HG03520 (cell line): ENCODE data around the gene CEP250.
A peak's percentile ranks its signal among the peaks of the same experiment; 100 is the strongest.
"Not testable (repeated sequence)": the region's sequence is repeated elsewhere in the genome, so short reads cannot be mapped to it uniquely, and the experiment has no call there.

Experiments used
- ATAC-seq: cut with Tn5 transposase; IDR thresholded peaks from one replicate; pipeline ENCODE4 v1.9.1; 2021; ENCODE audit warnings: mild to moderate bottlenecking, moderate library complexity; ENCODE audit not compliant: unreplicated experiment

Gene CEP250

DNA sequence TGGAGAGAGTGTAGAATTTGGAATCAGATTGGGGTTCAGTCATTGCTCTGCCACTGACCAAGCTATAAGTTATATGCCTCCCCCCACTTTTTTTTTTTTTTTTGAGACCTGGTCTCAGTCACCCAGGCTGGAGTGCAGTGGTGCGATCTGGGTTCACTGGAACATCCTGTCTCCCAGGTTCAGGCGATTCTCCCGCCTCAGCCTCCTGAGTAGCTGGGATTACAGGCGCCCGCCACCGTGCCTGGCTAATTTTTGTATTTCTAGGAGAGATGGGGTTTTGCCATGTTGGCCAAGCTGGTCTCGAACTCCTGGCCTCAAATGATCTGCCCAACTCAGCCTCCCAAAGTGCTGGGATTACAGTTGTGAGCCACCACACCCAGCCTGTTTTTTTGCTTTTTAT lies 1.3 kb downstream of the CEP250 start:
- ATAC-seq, result not testable (repeated sequence)

DNA sequence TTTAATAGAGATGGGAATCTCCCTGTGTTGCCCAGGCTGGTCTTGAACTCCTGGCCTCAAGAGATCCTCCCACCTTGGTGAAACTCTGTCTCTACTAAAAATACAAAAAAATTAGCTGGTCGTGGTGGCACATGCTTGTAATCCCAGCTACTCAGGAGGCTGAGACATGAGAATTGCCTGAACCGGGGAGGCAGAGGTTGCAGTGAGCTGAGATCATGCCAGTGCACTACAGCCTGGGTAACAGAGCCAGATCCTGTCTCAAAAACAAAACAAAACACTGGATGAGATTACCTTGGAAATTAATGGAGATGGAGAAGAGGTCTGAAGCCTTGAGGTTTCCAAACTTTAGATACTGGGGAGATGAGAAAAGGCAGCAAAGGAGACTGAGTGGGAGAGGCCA lies 2.1 kb downstream of the CEP250 start:
- ATAC-seq, result not testable (repeated sequence)

DNA sequence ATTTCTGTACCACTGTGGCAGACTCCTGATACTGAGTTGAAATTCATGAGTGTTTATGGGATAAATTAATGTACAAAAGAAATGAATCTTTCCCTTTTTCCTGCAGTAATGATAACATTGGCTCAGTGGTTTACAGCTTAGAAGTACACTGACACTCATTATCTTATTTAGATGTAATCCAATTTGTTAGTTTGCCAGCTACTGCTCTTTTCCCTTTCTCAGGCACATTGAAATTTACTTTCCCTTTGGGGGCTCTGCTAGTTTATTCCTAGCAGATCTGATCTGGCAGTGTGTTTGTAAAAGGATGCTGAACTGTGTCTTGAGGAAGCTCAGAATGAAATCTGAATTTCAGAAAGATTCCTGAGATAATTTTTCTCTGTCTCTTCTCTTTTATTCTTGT lies 3.0 kb downstream of the CEP250 start:
- ATAC-seq, result no peak

- no peak for ATAC-seq
Measured at GRCh38 chr20:35461620-35462019, 6.2 kb downstream of the CEP250 start.

DNA sequence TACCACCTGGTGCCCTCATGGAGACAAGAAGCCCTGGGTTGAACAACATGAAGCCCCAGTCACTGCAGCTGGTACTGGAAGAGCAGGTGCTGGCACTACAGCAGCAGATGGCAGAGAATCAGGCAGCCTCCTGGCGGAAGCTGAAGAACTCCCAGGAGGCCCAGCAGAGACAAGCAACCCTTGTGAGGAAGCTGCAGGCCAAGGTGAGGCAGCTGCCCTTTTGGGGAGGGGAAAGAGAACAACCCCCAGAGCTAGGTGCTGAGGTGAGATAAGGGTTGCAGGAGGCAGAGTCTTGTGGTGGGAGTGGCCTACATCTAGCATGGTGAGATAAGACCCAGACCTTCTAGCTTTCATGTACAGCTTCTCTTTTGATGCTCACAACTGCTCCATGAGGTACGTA lies 7.0 kb downstream of the CEP250 start:
- ATAC-seq, result no peak

GRCh38 chr20:35463455-35464300 lies 8.3 kb downstream of the CEP250 start:
- no peak for ATAC-seq

DNA sequence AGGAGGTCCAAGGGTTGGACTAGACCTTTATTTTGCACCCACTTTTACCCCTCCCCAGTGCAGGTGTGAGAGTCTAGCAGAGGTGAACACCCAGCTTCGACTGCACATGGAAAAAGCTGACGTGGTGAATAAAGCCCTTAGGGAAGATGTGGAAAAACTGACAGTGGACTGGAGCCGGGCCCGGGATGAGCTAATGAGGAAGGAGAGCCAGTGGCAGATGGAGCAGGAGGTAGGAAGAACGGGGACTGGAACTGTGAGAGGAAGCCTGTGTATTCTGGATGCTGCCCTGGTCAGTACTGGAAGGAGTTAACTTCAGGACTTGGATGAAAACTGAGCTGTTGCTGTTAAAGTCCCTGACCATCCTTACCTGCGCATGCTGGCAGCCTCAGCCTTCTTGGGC lies 10.6 kb downstream of the CEP250 start:
- ATAC-seq, result no peak

DNA sequence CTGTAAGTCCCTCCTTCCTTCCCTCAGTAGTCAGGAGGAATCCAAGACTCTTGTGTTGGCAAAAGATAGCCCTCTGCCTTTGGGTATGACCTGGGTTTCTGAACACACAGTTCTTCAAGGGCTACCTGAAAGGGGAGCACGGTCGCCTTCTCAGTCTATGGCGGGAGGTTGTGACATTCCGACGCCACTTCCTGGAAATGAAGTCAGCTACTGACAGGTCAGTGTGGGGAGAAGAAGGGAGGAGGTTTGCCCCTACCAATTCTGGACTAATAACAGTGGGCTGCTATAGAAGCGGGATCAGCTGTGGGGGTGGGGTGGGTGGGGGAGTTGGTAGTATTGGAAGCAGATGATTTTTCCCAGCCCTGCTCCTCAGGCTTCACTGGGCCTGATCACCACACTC lies 11.5 kb downstream of the CEP250 start:
- ATAC-seq, result no peak

- ATAC-seq, result no peak
Measured at GRCh38 chr20:35467339-35468224, 12.2 kb downstream of the CEP250 start.

- no peak for ATAC-seq
Measured at GRCh38 chr20:35468671-35469334, 13.4 kb downstream of the CEP250 start.

DNA sequence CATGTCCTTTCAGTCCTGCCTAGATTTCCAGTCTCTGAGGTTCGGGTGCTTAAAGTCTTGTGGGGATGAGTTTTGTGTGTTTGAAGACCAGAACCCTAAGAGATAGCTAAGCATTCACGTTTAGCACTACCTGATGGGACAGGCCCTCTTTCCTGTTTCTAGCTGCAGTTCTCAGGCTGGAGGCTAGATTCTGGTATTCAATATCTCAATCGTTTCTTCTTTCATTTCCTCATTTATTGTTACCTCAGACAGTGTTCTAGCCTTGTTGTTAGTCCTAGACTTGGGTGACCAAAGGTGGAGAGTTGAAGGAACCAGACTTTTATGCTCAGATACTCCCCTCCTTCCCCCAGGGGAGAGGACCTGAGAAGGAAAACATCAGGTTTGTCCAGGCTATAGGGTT lies 16.8 kb downstream of the CEP250 start:
- ATAC-seq, result no peak

DNA sequence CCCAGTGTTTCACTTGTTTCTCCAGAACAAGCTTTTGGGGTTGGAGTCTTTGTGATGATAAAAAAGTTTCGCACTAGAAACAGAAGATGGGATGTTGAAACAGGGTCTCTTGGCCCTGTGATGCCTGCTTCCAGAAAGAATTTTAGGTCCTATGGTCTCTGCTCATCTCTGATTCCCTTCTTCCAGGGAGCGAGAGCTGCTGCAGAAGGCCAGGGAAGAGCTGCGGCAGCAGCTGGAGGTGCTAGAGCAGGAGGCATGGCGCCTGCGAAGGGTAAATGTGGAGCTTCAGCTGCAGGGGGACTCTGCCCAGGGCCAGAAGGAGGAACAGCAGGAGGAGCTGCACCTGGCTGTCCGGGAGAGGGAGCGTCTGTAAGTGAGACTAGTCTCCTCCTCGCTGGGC lies 18.3 kb downstream of the CEP250 start:
- ATAC-seq, result no peak

DNA sequence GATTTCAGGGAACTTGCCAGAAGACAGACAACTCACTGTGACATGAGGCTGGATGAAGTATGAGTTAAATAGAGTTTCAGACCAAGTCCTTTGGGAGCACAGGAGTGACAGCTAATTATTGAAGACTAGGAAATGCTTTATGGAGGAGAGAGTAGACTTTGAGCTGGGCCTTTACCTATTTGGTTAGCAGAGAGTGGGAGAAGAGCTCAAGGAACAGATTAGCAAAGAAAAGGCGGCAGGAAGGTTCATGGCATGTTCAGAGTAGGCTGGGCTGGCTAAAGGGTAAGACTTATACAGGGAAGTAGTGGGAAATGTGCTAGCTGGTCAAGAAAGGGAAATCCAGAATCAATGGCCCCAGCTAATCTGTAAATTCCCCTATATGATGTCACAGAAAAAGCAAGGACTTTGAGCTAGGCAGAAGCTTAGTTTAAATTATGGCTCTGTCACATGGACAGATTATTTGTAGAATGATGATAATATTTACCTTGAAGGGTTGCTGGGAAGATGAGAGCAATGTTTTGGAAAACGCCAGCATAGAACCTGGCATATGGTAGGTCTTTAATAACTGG lies 19.0 kb downstream of the CEP250 start:
- ATAC-seq, result no peak

GRCh38 chr20:35476288-35476687 lies 20.9 kb downstream of the CEP250 start:
- ATAC-seq, result no peak

DNA sequence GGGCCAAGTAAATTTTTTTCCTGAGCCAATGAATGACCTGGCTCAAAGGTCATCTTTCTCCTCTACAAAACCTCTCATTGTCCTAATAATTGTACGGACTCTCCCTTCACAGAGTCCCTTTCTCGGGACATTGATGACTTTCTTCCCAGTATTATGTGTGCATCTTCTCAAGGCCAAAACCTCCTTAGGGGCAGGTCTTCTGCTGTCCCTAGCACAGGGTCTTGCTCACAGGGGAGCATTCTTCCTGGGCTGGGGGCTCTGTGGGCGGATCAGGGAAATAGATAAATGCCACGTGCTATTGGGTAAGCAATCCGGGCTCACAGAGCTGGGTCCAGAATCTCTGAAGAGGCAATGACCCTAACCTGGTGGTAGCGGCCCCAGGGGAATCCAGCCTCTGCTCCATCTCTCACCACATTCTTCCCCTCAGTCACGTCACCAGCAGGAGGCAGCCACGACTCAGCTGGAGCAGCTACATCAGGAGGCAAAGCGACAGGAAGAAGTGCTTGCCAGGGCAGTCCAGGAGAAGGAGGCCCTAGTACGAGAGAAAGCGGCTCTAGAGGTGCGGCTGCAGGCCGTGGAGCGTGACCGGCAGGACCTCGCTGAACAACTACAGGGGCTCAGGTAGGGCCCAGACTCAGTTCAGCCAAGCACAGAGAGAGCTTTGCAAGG lies 23.5 kb downstream of the CEP250 start:
- ATAC-seq, result no peak

GRCh38 chr20:35479798-35480197 lies 24.4 kb downstream of the CEP250 start:
- no peak for ATAC-seq

GRCh38 chr20:35487479-35487878 lies 32.1 kb downstream of the CEP250 start:
- ATAC-seq, result no peak

- ATAC-seq, result no peak
Measured at GRCh38 chr20:35489717-35490116, 34.3 kb downstream of the CEP250 start.

DNA sequence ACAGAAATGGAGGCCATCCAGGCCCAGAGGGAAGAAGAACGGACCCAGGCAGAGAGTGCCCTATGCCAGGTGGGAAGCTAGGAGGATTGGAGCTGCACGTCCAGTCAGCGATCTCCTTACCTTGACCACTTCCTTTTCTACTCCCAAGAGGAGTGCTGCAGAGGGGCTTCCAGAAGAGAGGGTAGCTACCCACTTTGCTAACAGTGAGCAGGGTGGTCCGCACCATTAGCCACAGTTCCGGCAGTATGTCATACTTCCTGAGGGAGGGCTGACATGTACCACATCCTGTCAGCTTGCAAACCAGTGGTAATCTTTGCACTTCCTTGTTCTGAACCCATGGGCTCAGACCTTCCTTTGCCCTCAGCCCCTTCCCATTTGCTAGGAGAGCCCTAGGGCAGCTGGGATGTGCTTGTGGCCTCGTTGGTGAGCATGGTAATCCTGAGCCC lies 35.4 kb downstream of the CEP250 start:
- ATAC-seq, result peak; percentile 87

GRCh38 chr20:35491823-35492222 lies 36.4 kb downstream of the CEP250 start:
- no peak for ATAC-seq
